HEK293T (cell line): ENCODE data around the gene PACS2.
"Not testable (repeated sequence)": the region's sequence is repeated elsewhere in the genome, so short reads cannot be mapped to it uniquely, and the experiment has no call there.

ENCODE experiments used
- CTCF ChIA-PET: fragments of 350-600 bp; formaldehyde crosslinking; extraction: SDS; loops from one replicate; lab custom pipeline; 2021; ENCODE audit warnings: antibody characterized with exemption, inconsistent platforms; lab: Yijun Ruan, JAX
- POLR2A ChIA-PET: fragments of 350-600 bp; formaldehyde crosslinking; extraction: SDS; loops from one replicate; lab custom pipeline; 2020; ENCODE audit warnings: antibody characterized with exemption, inconsistent platforms; lab: Yijun Ruan, JAX
- DNase-seq: peaks from one replicate; pipeline ENCODE4 v3.0.0; 2012; ENCODE audit warnings: mixed read lengths; ENCODE audit errors: extremely low spot score
- ARNT ChIP-seq: fragments of 450-650 bp; IDR thresholded peaks from 2 replicates; pipeline ENCODE4 v1.6.1; 2017; ENCODE audit warnings: mild to moderate bottlenecking
- BHLHE40 ChIP-seq: fragments of 450-650 bp; IDR thresholded peaks from 2 replicates; pipeline ENCODE4 v1.6.1; 2016; ENCODE audit warnings: mild to moderate bottlenecking, moderate library complexity, borderline replicate concordance
- CTBP1 ChIP-seq: fragments of 450-650 bp; IDR thresholded peaks from 2 replicates; pipeline ENCODE4 v1.6.1; 2016; ENCODE audit warnings: borderline replicate concordance
- ELF4 ChIP-seq: fragments of 450-650 bp; IDR thresholded peaks from 2 replicates; pipeline ENCODE4 v1.6.1; 2017; ENCODE audit warnings: antibody characterized with exemption
- FOXA1 ChIP-seq: fragments of 450-650 bp; IDR thresholded peaks from 2 replicates; pipeline ENCODE4 v1.6.1; 2016; ENCODE audit warnings: mild to moderate bottlenecking
- FOXK2 ChIP-seq: fragments of 450-650 bp; IDR thresholded peaks from 2 replicates; pipeline ENCODE4 v1.6.1; 2016; ENCODE audit warnings: mild to moderate bottlenecking
- FOXM1 ChIP-seq: fragments of 450-650 bp; IDR thresholded peaks from 2 replicates; pipeline ENCODE4 v1.6.1; 2017; ENCODE audit warnings: mild to moderate bottlenecking, borderline replicate concordance
- HDGF ChIP-seq: fragments of 450-650 bp; IDR thresholded peaks from 2 replicates; pipeline ENCODE4 v1.6.1; 2017; ENCODE audit warnings: antibody characterized with exemption, borderline replicate concordance
- L3MBTL2 ChIP-seq: fragments of 450-650 bp; conservative IDR thresholded peaks from 2 replicates; pipeline ENCODE4 v1.6.1; 2016; ENCODE audit warnings: mild to moderate bottlenecking
- LEF1 ChIP-seq: fragments of 450-650 bp; IDR thresholded peaks from 2 replicates; pipeline ENCODE4 v1.6.1; 2017; ENCODE audit warnings: mild to moderate bottlenecking, borderline replicate concordance
- NFRKB ChIP-seq: fragments of 450-650 bp; IDR thresholded peaks from 2 replicates; pipeline ENCODE4 v1.6.1; 2016; ENCODE audit warnings: mild to moderate bottlenecking, moderate library complexity
- PKNOX1 ChIP-seq: fragments of 450-650 bp; IDR thresholded peaks from 2 replicates; pipeline ENCODE4 v1.6.1; 2016
- SP1 ChIP-seq: fragments of 450-650 bp; IDR thresholded peaks from 2 replicates; pipeline ENCODE4 v1.6.1; 2017
- SUZ12 ChIP-seq: fragments of 450-650 bp; IDR thresholded peaks from 2 replicates; pipeline ENCODE4 v1.6.1; 2016; ENCODE audit warnings: mild to moderate bottlenecking
- TARDBP ChIP-seq: fragments of 450-650 bp; IDR thresholded peaks from 2 replicates; pipeline ENCODE4 v1.6.1; 2016
- ZNF384 ChIP-seq: fragments of 450-650 bp; IDR thresholded peaks from 2 replicates; pipeline ENCODE4 v1.6.1; 2016

Gene PACS2

GRCh38 chr14:105355850-105356604 is 41.5 kb downstream of the PACS2 start:
- POLR2A ChIA-PET, result no interaction called here
- no peak for DNase-seq
- TF ChIP-seq FOXK2, result no peak
- no peak for TF ChIP-seq FOXM1
- TF ChIP-seq CTBP1, result no peak
- TF ChIP-seq TARDBP, result no peak
- TF ChIP-seq L3MBTL2, result no peak
- no peak for TF ChIP-seq HDGF
- CTCF ChIA-PET, result no interaction called here

GRCh38 chr14:105356927-105357326 is 42.4 kb downstream of the PACS2 start:
- CTCF ChIA-PET, result no interaction called here
- POLR2A ChIA-PET, result no interaction called here
- TF ChIP-seq NFRKB, result no peak
- TF ChIP-seq SP1, result no peak
- TF ChIP-seq FOXK2, result no peak
- TF ChIP-seq HDGF, result no peak
- DNase-seq, result no peak

- ChIA-PET POLR2A (no interaction called here), CTCF (no interaction called here)
- TF ChIP-seq PKNOX1 (no peak), LEF1 (no peak), SUZ12 (no peak), CTBP1 (no peak), SP1 (no peak), FOXM1 (no peak), L3MBTL2 (no peak), BHLHE40 (no peak), HDGF (no peak), NFRKB (no peak), TARDBP (no peak), ARNT (no peak), FOXK2 (no peak), ZNF384 (no peak), ELF4 (no peak), FOXA1 (no peak)
- DNase-seq, result no peak
Measured at GRCh38 chr14:105357626-105358025, 43.1 kb downstream of the PACS2 start.

- ChIA-PET CTCF (interaction anchor here (0.8 kb wide), 1 partner anchor 16 kb away, joined by 4 read pairs; no protein-coding TSS in a partner anchor), POLR2A (no interaction called here)
- no peak for DNase-seq
- no peak for TF ChIP-seq FOXM1
- TF ChIP-seq CTBP1, result no peak
- TF ChIP-seq TARDBP, result no peak
- no peak for TF ChIP-seq NFRKB
- TF ChIP-seq SP1, result no peak
- TF ChIP-seq LEF1, result no peak
- no peak for TF ChIP-seq PKNOX1
- no peak for TF ChIP-seq SUZ12
- TF ChIP-seq ZNF384, result no peak
- TF ChIP-seq BHLHE40, result no peak
- no peak for TF ChIP-seq FOXK2
- no peak for TF ChIP-seq ARNT
- TF ChIP-seq FOXA1, result no peak
- no peak for TF ChIP-seq ELF4
Measured at GRCh38 chr14:105358140-105358846, 43.7 kb downstream of the PACS2 start.

GRCh38 chr14:105358943-105359342 is 44.4 kb downstream of the PACS2 start:
- TF ChIP-seq SP1, result no peak
- DNase-seq, result no peak
- POLR2A ChIA-PET, result no interaction called here
- CTCF ChIA-PET, result no interaction called here

- POLR2A ChIA-PET, DNase-seq, CTCF ChIA-PET: not testable (repeated sequence)
Measured at GRCh38 chr14:105361412-105361811, 46.9 kb downstream of the PACS2 start.

GRCh38 chr14:105363847-105364708 is 49.5 kb downstream of the PACS2 start:
- no peak for TF ChIP-seq FOXK2
- no peak for TF ChIP-seq HDGF
- no peak for TF ChIP-seq FOXM1
- POLR2A ChIA-PET, result no interaction called here
- CTCF ChIA-PET, result interaction anchor here (0.9 to 1.0 kb wide), 2 partner anchors 15 to 277 kb away, joined by 3 to 4 read pairs; no protein-coding TSS in a partner anchor
- no peak for DNase-seq
